ENCODE results near the gene SAC3D1. TPM values are rescaled to one million over a fixed set of nuclear protein-coding genes. Genes with fewer than 3 reads are reported as not detected.

Gene SAC3D1
- 6.3 and 8.6 TPM in 2 replicates for total RNA-seq (ENCODE audit: low replicate concordance)

GRCh38 chr11:65040847-65041622, at the start of gene SAC3D1:
Gene SAC3D1 (plus strand): TSS chr11:65041210. CDS start chr11:65041293, 83 bp downstream.

DNA sequence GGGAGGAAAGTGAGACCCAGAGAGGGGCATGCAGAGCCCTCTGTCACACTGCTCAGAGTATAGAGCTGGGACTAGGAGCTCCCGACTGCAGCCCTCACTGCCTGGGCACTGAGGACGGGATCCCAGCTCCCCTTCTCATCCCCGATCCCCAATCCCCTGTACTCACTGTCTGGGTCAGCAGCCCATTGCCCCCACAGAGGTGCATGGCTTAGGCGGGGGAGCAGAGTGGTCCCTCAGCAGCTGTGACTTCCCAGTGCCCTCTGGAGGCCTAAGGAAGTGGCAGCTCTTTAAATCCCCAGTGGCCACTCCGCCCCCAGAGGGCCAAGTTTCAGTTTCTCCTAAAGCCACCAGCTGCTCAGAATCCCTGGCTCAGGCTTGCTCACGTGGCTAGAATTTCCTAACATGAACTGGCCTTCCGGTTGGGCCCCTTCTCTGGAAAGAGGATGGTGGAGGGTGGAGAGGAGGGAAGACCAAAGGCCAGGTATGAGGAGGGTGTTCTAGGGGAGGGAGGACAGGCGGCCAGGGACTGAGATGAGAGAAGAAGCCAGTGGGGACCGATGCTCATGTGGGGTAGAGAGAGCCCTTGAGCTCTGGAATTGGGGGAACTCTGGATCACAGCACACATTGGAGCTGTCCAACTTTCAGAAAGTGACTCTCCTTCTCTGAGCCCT, 44.2 kb upstream of the SAC3D1 start, which contains the start of gene BATF2:
BATF2 (minus strand) TSS at position 262 of the 671 bp plus-strand sequence; CDS start at position 205, 57 bp downstream.

GRCh38 chr11:65013888-65014725, 26.9 kb upstream of the SAC3D1 start, which contains the start of gene ARL2:
Gene ARL2 (plus strand): TSS chr11:65014160. CDS start chr11:65014208, 48 bp downstream.

DNA sequence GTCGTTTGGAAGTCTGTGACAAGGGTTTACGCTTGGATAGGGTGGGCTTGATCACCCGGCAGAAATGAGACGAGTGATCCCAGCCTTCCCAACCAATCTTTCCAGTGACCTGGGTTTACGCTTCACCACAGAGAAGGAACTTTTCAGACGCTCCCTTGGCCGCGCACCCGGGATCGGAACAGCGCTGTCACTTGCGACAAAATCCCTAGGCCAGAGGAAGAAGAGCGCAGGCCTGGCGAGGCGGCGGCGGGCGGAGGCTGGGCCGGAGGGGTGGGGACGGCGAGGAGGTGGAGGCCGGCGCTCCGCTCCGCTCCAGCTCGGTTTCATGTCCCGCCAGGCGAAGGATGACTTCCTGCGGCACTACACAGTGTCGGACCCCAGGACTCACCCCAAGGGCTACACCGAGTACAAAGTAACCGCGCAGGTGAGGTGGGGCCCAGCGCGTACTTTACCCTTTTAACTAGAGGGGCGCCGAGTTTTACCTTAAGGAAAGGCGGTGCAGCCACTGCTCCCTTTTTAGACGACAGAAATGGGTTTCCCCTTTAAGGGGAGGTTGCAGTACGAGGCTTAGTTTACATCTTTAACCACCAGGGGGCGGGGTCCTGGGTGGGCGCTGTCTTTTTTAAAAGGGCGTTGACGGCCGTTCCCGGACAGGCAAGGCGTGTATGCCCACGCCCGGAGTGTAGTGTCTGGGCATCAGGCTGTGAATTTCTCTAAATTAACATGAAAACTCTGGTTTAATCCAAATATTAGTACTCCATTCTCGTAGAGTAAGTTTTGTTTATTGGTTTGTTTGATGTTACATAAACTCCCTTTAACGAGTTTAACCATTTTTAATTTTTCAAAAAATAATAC, 13.6 kb upstream of the SAC3D1 start, which contains the start of gene SNX15:
SNX15 (plus strand) TSS at position 227 of the 855 bp plus-strand sequence; CDS start at position 326, 99 bp downstream.

DNA sequence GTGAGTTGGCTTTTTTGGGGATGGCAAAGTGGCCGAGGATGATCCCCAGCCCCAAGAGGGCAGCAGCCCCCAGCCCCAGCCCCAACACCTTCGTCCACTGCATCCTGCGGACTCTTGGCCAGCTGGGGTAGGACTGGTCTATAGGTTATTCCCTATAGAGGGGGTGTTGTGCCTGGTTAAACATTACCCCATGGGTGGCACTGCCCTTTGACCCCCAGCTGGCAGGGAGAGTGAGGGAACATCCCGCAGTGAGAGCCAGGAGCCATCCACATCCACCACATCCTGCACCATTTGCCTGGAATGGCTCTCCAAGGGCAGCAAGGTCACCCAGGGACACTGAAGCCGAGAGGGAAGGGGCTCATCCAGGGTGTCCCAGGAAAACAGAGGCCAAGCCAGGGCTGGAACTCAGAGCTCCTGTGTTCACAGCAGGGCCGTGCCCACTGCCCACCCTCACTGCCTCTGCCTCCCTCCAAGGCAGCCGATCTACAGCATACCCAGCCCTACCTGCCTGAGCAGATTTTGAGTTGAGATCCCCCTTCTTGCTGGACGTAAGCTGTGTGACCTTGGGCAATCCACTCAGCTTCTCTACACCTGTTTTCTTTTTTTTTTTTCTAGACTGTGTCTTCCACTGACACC, 17.5 kb downstream of the SAC3D1 start, which contains the start of gene NAALADL1:
NAALADL1 (minus strand) TSS at position 135 of the 636 bp plus-strand sequence; CDS start at position 103, 32 bp downstream.

GRCh38 chr11:65083834-65084597, 43.0 kb downstream of the SAC3D1 start, which contains the start of the genes CDCA5 and ZFPL1:
Gene CDCA5 (minus strand): TSS chr11:65084040. CDS start chr11:65083978, 62 bp downstream.
Gene ZFPL1 (plus strand): TSS chr11:65084222. CDS start chr11:65084699, 477 bp downstream.

Other genes with a start within 250 kb of the SAC3D1 start
- 4.7 and 7.2 TPM in 2 replicates for gene MAP4K2, start 238.0 kb upstream of the SAC3D1 start, total RNA-seq (ENCODE audit: low replicate concordance)
- 11.1 and 11.3 TPM in 2 replicates for gene MEN1, start 230.7 kb upstream of the SAC3D1 start, total RNA-seq (ENCODE audit: low replicate concordance)
- under 0.01 and 0.08 TPM in 2 replicates for gene CDC42BPG, start 196.6 kb upstream of the SAC3D1 start, total RNA-seq (ENCODE audit: low replicate concordance)
- gene EHD1, start 162.6 kb upstream of the SAC3D1 start, total RNA-seq (ENCODE audit: low replicate concordance), result 71.9 and 97.1 TPM in 2 replicates
- 5.6 and 9.2 TPM in 2 replicates for gene ATG2A, start 124.0 kb upstream of the SAC3D1 start, total RNA-seq (ENCODE audit: low replicate concordance)
- gene PPP2R5B, start 116.5 kb upstream of the SAC3D1 start, total RNA-seq (ENCODE audit: low replicate concordance), result 4.3 and 8.9 TPM in 2 replicates
- gene GPHA2, start 105.3 kb upstream of the SAC3D1 start, total RNA-seq (ENCODE audit: low replicate concordance), result not detected in 2 replicates
- not detected in 2 replicates for gene MAJIN, start 69.1 kb upstream of the SAC3D1 start, total RNA-seq (ENCODE audit: low replicate concordance)
- gene BATF2, start 44.2 kb upstream of the SAC3D1 start, total RNA-seq (ENCODE audit: low replicate concordance), result 0.15 TPM in 1 of 2 replicates, not detected in the other
- 91.6 and 106 TPM in 2 replicates for gene ARL2, start 27.1 kb upstream of the SAC3D1 start, total RNA-seq (ENCODE audit: low replicate concordance)
- gene SNX15, start 13.8 kb upstream of the SAC3D1 start, total RNA-seq (ENCODE audit: low replicate concordance), result 5.9 TPM in 2 replicates
- gene NAALADL1, start 17.3 kb downstream of the SAC3D1 start, total RNA-seq (ENCODE audit: low replicate concordance), result 13.1 and 25.5 TPM in 2 replicates
- 0.35 and 2.2 TPM in 2 replicates for gene CDCA5, start 42.8 kb downstream of the SAC3D1 start, total RNA-seq (ENCODE audit: low replicate concordance)
- 21.5 and 40.3 TPM in 2 replicates for gene ZFPL1, start 43.0 kb downstream of the SAC3D1 start, total RNA-seq (ENCODE audit: low replicate concordance)
- 215 and 350 TPM in 2 replicates for gene VPS51, start 55.0 kb downstream of the SAC3D1 start, total RNA-seq (ENCODE audit: low replicate concordance)
- gene TM7SF2, start 70.7 kb downstream of the SAC3D1 start, total RNA-seq (ENCODE audit: low replicate concordance), result 7.6 and 8.8 TPM in 2 replicates
- gene ZNHIT2, start 76.5 kb downstream of the SAC3D1 start, total RNA-seq (ENCODE audit: low replicate concordance), result 3.0 and 7.5 TPM in 2 replicates
- 499 and 518 TPM in 2 replicates for gene FAU, start 80.9 kb downstream of the SAC3D1 start, total RNA-seq (ENCODE audit: low replicate concordance)
- 25.4 and 41.2 TPM in 2 replicates for gene MRPL49, start 81.1 kb downstream of the SAC3D1 start, total RNA-seq (ENCODE audit: low replicate concordance)
- gene SYVN1, start 93.3 kb downstream of the SAC3D1 start, total RNA-seq (ENCODE audit: low replicate concordance), result 11.7 and 19.7 TPM in 2 replicates
- not detected in 2 replicates for gene SPDYC, start 129.0 kb downstream of the SAC3D1 start, total RNA-seq (ENCODE audit: low replicate concordance)
- gene CAPN1, start 140.7 kb downstream of the SAC3D1 start, total RNA-seq (ENCODE audit: low replicate concordance), result 49.4 and 94.9 TPM in 2 replicates
- 3.4 and 3.9 TPM in 2 replicates for gene POLA2, start 220.8 kb downstream of the SAC3D1 start, total RNA-seq (ENCODE audit: low replicate concordance)